ENCODE results near the gene GAB1.

The GAB1 gene

DNA sequence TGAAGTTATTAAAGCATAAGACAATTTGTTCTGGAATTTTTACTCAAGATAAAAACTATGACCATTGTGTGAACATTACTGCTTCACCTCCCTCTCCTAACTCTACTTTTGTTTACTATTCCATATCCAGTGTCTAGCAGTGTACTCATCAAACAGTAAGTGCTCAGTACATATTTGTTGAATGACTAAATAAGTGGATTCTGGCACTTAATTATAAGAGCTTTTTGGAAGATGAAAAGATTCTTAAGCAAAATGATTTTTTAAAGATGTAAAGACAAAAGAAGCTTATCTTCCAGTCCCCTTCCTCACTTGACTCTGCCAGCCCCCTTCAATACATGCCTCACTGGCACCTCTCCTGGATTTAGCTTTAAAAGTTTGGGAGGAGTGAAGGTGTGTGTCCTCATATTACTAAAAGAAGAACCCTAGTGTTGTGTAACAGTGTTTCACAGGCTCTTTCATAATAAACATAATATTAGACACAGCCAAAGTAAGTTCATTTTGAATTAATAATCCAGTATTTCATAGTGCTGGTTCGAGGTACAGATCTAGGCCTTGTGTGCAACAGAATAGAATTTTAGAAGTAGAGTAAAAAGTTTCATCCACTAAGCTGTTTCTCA, 53.0 kb downstream of the GAB1 start:
- peak; percentile 72 for DNase-seq (ENCODE audit: low read depth)

DNA sequence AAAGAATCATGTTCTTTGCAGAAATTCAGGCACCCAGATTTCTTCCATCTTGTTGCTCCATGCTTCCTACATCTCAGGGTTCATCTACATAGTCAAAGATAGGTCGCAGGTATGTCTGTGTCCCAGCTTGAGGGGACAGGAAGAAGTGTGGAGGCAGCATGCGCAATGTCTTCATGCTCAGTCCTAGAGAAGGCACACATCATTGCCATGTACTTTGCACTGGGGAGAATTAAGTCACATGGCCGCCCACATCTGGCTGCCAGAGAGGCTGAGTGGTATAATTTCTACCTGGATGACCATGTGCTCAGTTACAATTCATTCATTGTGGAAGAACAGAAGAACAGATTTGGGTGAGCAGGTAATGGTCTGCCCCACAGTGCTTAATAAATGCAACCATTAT, 54.1 kb downstream of the GAB1 start:
- no peak for DNase-seq (ENCODE audit: low read depth)

DNA sequence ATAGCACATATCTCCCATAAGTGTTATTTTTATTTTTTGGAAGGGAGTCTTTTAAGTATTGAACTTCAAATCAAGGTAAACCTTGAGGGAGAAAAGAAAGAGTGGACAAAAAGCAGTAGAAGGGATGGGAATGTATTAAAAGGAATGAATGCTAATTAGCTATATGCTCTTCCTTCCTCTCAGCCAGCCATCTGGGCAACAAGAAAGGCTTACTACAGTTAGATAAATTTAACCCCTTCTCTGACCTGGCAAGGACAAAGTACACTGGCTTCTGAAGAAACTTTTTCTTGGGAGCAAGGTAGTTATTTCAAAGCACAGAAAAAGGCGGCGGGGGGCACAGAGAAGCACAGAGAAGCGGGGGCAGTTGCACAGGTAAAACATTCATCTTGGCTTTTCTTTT, 54.6 kb downstream of the GAB1 start:
- DNase-seq (ENCODE audit: low read depth): no peak

DNA sequence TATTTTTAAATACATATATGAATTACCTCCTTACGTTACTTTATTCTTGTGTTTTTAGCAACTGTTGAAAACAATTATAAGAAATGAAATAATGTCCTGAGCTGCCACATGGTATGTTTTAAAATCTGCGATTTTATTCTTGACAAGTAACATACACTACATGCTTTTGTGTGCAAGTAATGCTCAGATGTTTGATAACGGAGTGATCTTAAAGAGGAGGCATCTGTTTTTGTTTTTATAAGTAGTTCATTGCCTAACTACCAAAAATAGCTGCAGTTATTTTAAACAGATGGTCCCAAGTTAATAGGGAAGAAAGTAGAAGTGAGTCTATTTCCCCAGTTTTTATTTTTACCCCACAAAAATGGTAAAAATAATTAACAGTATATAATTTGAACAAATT, 55.2 kb downstream of the GAB1 start:
- DNase-seq (ENCODE audit: low read depth): peak; percentile 86

DNA sequence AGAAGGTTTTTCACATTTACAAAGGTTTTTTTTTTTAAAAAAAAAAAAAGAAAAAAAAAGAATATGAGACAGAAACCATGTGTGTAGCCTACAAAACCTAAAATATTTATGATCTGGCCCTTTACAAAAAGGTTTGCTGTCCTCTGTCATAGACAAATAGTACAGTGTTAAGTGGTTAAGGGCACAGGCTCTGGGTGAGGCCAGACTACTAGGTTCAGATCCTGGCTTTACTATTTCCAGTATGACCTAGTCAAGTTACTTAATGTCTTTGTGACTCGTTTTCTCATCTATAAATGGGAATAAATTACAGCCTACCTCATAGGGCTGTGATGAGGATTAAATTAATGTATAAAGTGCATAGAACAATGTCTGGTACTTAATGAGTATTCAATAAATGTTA, 56.5 kb downstream of the GAB1 start:
- peak; percentile 22 for DNase-seq (ENCODE audit: low read depth)

DNA sequence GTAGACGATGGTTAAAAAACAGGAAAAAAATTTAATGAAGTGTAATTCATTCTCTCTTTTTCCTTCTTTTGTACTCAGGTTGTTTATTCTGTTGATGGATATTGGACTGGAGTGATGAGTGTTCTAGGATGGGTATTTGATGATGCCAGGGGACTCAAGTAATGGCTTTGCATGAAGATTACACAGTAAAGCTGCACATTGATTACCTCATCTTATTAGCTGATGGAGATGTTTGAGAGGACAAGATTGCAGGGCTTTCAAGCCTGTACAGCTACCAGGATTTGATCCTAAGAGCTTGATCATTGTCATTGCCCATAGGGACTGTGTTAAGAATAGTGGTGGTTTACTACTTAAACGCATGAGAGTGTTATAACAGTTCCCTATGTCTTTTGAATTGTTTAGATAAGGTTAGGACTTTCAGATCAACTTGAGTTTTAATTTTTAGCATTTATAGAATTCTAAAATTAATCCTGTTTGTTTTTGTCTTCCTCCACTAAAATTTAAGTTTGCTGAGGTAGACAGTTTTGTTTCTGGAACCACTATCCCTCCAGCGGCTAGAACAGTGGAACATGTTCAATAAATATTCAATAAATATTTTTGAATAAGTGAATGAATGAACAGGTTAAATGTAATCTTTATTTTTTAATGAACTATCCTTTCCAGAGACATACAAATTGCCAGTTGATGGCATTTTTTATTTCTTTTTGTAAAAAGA, 58.2 kb downstream of the GAB1 start:
- DNase-seq (ENCODE audit: low read depth): no peak

DNA sequence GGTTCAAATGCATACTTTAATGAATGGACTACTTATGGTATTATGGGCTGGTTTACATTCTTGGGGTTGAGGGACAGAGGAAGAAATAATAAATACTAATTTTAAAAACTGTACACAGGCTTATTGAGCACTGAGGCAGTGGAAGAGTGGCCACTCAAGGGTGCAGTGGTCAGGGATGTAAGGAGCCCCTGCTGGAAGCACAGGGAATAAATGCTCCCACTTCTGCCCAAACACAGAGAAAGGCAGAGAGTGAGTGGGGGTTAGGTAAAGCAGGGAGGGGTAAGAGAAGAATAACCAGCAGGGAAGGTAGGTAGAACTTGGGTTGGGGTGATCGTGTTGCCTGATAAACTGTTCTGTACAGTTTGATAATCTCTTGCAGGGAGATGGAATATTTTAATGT, 60.0 kb downstream of the GAB1 start:
- peak; percentile 25 for DNase-seq (ENCODE audit: low read depth)

DNA sequence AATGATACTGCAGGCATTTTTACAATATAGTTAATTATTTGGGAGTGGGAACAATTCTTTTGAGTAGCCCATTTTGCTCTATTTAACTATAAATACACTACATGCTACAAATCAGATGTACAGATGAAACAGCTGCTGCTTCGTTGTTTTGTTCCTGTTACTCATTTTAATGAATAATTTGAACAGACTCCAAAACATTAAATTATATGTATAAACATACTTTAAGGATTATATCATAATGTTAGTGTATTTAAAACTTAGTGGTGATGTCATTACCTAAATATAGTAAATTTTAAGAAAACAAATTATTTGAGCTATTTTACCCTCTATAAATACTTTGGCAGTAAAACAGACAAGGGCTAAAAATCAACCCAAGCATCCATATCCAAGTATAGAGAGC, 60.7 kb downstream of the GAB1 start:
- peak; percentile 80 for DNase-seq (ENCODE audit: low read depth)

DNA sequence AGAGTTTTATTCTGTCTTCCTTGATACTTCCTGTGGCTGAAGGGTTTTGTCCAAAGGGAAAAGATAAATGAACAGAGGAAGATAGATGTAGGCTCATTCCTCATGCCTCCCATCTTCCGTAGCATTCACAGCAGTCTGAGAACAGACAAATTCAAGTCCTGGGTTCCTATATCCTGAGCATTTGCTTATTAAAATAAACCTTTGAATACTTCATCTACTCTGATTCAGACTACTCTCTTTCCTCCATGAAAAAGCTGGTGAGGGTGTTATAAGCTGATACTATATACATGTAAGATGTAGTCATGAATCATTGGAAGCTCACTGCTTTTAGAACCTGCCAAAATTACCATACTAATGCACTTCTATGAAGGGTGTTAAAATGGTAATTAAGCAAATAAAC, 61.2 kb downstream of the GAB1 start:
- peak; percentile 59 for DNase-seq (ENCODE audit: low read depth)

DNA sequence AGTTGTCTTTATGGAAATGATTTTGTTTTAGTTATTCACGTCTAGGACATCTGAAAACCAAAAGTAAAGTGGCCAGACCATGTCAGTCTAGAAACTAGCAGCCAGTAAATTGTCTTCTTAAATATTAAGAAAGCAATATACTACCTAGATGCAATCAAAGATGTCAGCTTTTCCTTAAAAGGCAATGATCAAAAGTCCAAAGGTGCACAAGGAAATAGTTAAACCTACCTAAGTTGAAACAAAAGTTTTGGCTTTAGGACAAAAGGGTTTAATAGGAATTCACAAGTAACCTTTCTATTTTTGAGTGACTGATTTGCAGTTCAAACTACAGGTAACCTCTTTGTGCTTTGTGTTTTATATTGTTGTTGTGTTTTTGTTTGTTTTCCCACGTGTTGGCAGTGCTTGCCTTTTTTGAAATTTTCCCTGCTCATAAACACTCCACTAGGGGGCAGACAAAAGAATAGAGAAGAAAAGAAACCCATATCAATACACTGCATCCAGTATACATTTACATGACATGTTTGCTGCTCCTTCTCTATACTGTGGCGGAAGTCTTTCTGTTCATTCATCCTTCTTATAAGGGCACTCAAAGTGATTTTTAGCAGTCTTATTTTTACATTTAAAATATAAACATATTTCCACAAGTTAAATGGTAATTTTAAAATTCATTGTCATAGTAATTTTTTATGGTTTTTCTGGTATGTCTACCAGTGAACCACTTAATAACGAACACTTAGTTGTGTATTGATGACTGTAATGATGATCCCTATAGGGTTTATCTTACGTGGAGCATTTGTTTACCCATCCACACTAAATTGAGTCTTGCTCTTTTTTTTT, 62.7 kb downstream of the GAB1 start:
- no peak for DNase-seq (ENCODE audit: low read depth)

DNA sequence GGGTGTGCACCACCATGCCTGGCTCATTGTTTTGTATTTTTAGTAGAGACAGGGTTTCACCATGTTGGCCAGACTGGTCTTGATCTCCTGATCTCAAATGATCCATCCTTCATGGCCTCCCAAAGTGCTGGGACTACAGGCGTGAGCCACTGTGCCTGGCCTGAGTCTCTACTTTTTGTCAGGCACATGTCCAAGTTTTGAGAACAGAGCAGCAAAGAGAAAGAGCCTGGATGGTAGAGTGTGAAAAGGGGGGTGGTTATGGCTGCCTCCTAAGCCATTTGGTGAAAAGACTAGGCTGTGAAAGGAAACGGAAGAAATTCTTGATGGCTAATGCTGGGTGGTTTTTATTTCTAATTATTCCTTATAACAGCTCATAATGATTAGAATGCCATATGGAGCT, 63.4 kb downstream of the GAB1 start:
- DNase-seq (ENCODE audit: low read depth): no peak

DNA sequence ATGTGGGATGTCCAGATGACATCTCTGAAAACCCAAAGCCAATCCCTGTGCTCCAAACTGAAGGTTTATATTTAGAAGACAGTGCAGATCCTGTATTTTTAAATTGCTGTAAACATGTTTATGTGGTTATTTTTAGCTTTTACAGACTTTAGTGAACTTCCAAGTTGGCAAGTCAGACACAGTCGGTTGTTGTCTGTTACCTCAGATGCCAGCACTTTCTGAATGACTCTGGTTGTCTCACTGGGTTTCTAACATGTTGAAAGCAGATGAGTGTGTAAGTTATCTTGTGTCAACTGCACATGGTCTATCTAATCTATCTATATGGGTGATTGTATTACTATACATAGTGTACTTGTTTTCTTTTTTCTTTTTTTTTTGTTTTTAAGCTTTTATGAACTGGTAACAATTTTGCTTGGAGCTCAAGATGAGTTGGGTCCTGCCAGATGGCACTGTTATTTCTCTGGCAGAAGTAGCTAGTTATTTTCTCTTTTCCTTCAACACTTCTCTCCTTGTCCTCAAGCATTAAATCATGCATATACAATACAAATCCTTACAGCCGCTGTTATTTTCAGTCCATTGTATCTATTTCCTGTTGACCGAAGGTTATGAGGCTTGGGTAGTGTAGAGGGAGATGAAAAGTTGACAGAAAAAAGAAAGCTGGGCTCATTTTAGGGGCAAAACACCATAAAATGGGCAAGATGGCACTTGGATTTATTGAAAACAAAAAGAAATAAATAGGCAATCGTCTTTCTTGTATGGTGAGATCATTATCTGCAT, 66.3 kb downstream of the GAB1 start:
- DNase-seq (ENCODE audit: low read depth): no peak

DNA sequence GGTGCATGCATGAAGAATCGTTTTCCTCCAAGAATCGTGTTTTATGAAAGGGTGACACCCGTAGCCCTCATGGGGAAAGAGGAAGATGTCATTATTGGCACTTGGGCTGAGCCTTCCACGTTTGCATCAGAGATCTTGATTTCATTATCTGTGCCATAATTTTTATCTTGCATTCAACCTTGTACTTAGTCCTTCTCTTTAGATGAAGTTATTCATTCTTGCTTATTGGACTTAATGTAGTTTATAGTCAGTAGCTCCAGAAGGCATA, 66.8 kb downstream of the GAB1 start:
- no peak for DNase-seq (ENCODE audit: low read depth)

DNA sequence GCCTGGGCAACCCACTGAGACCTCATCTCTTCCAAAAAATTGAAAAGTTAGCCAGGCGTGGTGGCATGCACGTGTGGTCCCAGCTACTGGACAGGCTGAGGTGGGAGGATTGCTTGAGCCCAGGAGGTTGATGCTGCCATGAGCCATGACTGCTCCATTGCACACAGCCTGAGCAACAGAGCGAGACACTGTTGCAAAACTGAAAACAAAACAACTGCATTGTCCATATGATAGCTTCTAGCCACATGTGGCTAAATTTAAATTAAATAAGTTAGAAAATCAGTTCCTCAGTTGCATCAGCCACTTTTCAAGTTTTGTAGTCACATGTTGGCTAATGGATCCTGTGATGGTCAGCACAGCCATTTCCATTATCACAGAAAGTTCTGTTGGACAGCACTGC, 67.9 kb downstream of the GAB1 start:
- DNase-seq (ENCODE audit: low read depth): no peak

DNA sequence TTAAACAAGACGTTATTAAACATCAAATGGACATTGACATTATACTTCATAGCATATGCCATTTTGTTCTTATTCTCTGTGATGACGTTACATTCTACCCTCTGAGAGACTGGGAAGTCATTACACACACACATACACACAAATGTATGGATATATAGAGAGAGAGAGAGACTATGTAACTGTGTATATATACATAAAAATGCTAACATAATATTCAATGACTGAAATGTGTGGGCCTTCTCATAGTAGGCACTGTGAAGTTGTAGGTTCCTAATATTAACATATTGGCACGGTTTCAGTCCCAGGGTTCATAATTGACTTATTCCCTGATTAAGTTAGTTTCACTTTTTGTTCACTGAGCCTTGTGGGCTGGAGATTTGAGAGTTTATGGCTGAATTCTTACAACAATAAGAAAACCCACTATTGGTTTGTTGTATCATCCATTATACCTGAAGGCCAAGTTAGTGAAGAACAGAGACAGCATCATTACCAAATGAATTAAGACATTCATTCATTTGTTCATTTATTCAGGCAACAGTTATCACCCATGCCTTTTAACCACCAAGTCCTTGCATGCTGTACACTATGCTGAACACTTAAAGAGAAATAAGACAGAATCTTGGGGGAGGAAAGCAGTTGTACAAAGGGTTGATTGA, 68.5 kb downstream of the GAB1 start:
- no peak for DNase-seq (ENCODE audit: low read depth)

DNA sequence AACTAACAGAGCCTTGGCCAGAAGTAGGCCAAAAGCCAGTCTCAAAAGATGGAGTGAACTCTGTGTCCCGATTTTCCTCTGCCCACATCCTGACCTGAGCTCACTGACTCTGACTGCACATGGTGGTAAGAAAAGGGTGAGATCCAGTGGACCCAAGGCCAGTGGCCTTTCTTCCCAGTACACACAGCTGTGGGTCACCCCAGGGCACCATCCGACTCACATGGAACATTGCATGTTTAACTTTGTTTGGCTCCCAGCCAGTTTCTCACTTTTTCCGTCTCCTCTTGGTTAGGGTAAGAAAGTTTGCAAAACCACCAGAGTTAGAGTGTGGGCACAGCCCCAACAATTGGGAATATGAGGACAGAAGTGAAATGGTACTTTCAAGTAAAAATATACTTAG, 69.8 kb downstream of the GAB1 start:
- DNase-seq (ENCODE audit: low read depth): peak; percentile 55

DNA sequence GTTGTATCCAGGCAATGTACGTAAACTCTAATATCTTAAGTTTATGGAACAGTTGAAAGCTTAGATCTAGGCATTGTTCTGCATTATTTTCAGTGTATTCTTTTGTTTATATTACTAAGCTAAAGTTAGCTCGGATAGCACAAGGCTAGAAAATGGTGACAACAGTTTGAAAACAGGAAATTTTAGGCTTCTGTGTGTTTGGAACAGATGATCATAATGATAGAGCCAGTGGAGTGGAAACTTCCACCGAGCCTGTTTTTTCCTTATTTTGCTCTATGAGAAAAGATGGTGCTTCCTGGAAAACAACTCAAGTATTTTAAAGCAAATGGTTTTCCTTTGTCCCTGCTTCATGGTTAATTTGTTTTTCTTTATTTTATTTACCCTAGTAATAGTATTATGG, 70.8 kb downstream of the GAB1 start:
- no peak for DNase-seq (ENCODE audit: low read depth)

DNA sequence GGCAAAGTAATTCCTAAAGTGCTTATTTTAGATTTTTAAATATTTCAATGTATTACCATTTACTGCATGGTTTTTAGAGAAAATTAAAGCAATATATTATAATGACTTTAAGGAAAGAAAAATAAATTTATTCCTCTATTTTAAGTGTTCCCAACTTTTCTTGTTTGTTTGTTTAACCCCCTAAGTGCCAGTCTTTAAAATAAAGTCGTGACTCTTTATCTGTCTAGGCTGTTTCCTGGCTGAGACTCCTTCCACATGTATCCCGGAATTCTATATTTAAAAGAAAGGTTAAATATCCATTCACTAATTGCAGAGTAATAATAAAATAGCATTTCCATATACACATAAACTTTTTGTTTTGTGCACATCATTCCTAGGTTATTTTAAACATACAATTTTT, 71.2 kb downstream of the GAB1 start:
- no peak for DNase-seq (ENCODE audit: low read depth)

DNA sequence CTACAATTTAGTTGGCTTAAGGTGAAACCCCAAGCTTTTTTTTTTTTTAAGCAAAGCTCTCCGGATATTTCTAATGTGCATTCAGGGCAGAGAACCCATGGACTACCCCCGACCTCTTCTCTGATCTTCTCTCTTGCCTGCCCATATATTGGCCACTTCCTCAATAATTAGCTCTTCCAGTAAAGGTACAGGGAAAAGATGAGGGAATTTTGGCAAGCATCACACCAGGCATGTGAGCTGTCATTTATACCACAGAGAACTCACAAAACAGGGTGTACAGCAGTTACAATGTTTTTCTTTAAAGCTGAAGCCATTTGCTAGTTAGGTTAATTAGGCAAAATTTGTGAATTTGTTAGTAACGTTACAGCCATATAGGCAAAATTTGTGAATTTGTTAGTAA, 73.3 kb downstream of the GAB1 start:
- no peak for DNase-seq (ENCODE audit: low read depth)

DNA sequence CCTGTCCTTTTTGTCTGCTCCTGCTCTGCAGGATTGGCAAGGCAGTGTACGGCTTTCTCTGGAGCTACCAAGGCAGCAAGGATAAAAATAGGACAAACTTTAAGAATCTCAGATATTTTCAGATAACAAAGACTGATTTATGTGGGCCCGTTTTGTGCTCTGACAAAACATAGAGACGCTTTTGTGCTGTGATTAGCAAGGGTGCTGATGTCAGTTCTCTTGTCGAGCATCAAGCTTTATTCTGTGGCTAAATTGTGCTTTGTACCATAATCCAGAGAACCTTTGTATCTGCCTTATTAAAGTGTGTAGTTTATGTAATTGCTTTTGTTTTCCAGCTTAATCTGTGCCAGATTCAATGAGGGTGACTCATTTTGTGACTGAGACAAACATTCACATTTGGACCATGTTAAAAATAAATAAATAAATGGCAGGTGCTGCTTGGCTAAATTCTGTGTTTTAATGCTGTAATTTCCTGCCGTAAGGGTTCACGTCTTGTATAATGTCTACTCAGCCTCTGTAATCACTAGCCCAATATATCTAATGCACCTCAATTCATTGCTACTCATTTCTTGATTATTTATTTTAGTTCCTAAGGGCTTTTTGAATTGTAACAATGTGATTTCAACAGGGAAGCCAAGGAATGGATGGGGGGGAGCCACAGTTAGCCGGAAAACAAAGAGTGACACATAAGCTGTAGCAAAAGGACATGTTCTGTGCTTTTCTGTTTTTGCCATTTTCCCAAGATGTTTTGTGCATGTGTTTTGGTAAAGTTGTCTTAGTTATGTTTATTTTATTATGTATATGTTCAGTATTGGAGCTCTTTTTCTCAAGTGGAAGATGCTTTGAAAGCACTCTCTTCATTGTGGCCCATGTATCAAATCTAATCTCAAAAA, 75.1 kb downstream of the GAB1 start:
- DNase-seq (ENCODE audit: low read depth): peak; percentile 43

DNA sequence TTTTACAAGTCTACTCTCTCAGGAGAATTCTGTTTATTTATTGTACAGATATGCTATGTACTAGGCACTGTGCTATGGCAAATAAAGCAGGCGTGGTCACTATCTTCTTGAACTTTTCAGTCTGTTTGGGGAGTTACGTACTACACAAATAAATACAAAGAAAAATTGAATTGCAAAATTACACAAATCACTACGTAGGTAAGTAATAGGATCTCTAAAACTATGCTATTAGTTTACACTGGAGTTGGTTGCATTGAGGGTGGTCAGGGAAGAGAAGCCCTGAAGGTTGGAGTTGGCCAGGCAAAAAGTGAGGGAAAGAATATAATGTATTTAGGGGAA, 75.7 kb downstream of the GAB1 start:
- DNase-seq (ENCODE audit: low read depth): no peak

Measured in EH (cell line).